SU-DHL-6 (cell line): Measurements from ENCODE around the gene VPS52.

ENCODE experiments used
- H2AFZ ChIP-seq: fragments of 200-600 bp; sonication (generic); 2 replicates; pipeline ENCODE4 v1.6.1; 2014; ENCODE audit warnings: low read depth, mild to moderate bottlenecking, moderate library complexity, mixed read lengths, antibody characterized with exemption, low read length; ENCODE audit not compliant: severe bottlenecking
- H3F3A ChIP-seq: fragments of 200-600 bp; shearing (Covaris generic); 2 replicates; pipeline ENCODE4 v1.6.0; 2016; ENCODE audit warnings: antibody characterized with exemption, mild to moderate bottlenecking; ENCODE audit not compliant: insufficient read depth
- H3K27ac ChIP-seq: fragments of 200-600 bp; sonication (generic); 2 replicates; pipeline ENCODE4 v1.5.1; 2016; ENCODE audit warnings: low read depth, mild to moderate bottlenecking, low read length, moderate library complexity, mixed read lengths
- H3K27me3 ChIP-seq: fragments of 200-600 bp; sonication (generic), shearing (Covaris generic); 2 replicates; pipeline ENCODE4 v1.6.0; 2014; ENCODE audit warnings: mild to moderate bottlenecking, low read length
- H3K36me3 ChIP-seq: fragments of 200-600 bp; sonication (generic); 2 replicates; pipeline ENCODE4 v1.6.1; 2014; ENCODE audit warnings: mild to moderate bottlenecking, low read length, mixed read lengths
- H3K4me2 ChIP-seq: fragments of 300-600, 200-600 bp; shearing (Covaris generic), sonication (generic); 2 replicates; pipeline ENCODE4 v1.6.0; 2014; ENCODE audit warnings: low read length, low read depth, mild to moderate bottlenecking; ENCODE audit not compliant: poor library complexity, severe bottlenecking
- H3K4me3 ChIP-seq: fragments of 200-600 bp; sonication (generic); 2 replicates; pipeline ENCODE4 v1.5.1; 2014; ENCODE audit warnings: antibody characterized with exemption, low read length, mild to moderate bottlenecking, mixed read lengths; ENCODE audit not compliant: insufficient read depth, poor library complexity, severe bottlenecking
- H3K79me2 ChIP-seq: fragments of 200-600 bp; sonication (generic); 2 replicates; pipeline ENCODE4 v1.6.1; 2014; ENCODE audit warnings: mild to moderate bottlenecking, low read length, moderate library complexity; ENCODE audit not compliant: insufficient read depth
- H3K9ac ChIP-seq: fragments of 200-600 bp; sonication (generic); 2 replicates; pipeline ENCODE4 v1.7.0; 2014; ENCODE audit warnings: mild to moderate bottlenecking, low read length
- H3K9me2 ChIP-seq: fragments of 200-600 bp; sonication (generic); replicated peaks from 2 replicates; pipeline ENCODE4 v1.6.1; 2014; ENCODE audit warnings: low read length; ENCODE audit not compliant: insufficient read depth
- H3K9me3 ChIP-seq: fragments of 200-600 bp; sonication (generic); 2 replicates; pipeline ENCODE4 v1.6.1; 2014; ENCODE audit warnings: low read length, mixed read lengths; ENCODE audit not compliant: insufficient read depth
- H4K20me1 ChIP-seq: fragments of 200-600 bp; sonication (generic); 2 replicates; pipeline ENCODE4 v1.6.1; 2014; ENCODE audit warnings: low read depth, mild to moderate bottlenecking, antibody characterized with exemption, low read length, moderate library complexity, mixed read lengths
- CTCF ChIP-seq: fragments of 200-600 bp; sonication (generic); IDR thresholded peaks from one replicate; pipeline ENCODE4 v1.5.1; 2017; ENCODE audit warnings: antibody characterized with exemption, mild to moderate bottlenecking, low read length, moderate library complexity; ENCODE audit not compliant: insufficient read depth, poor library complexity, severe bottlenecking
- EZH2phosphoT487 ChIP-seq: fragments of 200-600 bp; sonication (generic), shearing (Covaris generic); conservative IDR thresholded peaks from 2 replicates; pipeline ENCODE4 v1.6.1; 2018; ENCODE audit warnings: mild to moderate bottlenecking, antibody characterized with exemption, low read length, moderate library complexity, mixed read lengths

The VPS52 gene

DNA sequence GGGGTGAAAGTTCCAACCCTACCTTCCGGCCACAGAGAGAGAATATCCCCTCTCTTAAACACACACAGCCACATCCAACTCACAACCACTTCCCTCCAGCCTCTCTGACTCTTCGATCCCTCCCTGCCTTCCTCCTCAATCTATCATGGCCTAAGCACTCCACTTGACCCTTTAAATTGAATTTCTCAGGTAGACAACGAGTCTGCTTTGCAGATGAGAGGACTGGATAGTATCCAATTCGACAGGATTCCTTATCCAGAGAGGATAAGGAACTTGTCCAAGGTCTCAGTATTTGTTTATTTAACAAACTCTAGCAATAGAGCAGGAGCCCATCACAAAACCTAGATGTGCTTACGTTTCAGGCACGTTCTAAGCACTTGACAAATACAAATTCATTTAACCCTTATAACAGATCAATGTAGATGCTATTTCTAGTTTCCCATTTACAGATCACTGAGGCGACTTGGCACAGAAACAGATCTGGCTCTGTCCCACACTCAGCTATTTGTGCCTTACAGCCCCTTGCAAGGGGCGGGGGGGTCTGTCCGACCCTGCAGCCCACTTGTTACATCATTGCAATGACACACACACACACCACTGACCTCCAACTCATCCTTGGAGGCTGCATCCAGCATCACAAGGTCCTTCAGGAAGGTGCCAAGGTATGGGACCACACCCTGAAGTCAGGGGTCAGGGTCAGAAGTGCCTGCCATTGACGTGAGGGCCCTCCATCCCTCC, 22.6 kb upstream of the VPS52 start:
- no peaks in the 10 kb centered on the region for H3K9me2 ChIP-seq
- peaks cover 27% of the 10 kb centered on the region for H3K79me2 ChIP-seq
- H3K27me3 ChIP-seq = no peaks in the 10 kb centered on the region
- no peak overlapping the region for H2AFZ ChIP-seq
- no peaks in the 10 kb centered on the region for H3K36me3 ChIP-seq
- TF ChIP-seq CTCF = no peak
- TF ChIP-seq EZH2phosphoT487 = no peak
- H3K27ac ChIP-seq = no peak overlapping the region
- H3F3A ChIP-seq = peaks cover 23% of the 10 kb centered on the region
- H3K9ac ChIP-seq = no peak overlapping the region
- no peaks in the 10 kb centered on the region for H3K9me3 ChIP-seq
- no peak overlapping the region for H3K4me3 ChIP-seq
- no peaks in the 10 kb centered on the region for H4K20me1 ChIP-seq
- H3K4me2 ChIP-seq = no peak overlapping the region

DNA sequence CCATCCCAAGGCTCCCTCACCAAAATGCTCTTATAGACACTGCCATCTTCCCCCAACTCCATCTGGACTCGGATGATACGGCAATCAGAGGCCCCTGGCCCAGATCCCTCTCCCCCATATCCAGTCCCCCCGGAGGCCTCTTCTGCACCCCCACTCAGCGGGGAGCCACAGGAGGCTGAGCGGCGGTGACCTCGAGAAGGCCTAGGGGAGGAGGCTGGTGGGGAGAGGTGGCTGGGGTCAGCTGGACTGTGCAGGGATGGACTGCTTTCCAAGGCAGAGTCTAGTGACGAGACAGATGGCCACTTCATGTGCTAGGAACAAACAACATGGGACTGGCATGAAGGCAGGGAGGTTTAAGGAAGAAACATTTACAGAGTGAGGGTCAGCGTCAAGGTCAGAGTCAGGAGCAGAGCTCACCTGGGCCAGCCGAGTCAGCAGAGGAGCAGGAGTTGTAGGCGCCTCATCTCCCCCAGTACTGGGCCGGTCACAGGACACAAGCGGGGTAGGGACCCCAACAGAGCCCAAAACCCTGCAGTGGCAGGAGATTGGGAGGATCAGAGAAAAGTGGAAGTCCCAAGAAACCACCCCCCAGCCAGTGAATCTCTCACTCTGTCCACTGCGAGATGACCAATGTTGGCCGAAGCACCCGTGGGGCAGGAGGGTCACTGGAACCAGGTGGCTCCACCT, 21.5 kb upstream of the VPS52 start:
- Histone ChIP-seq H4K20me1 (no peaks in the 10 kb centered on the region), H3F3A (peaks cover 16% of the 10 kb centered on the region), H3K4me2 (no peak overlapping the region), H3K27ac (no peak overlapping the region), H3K4me3 (no peak overlapping the region), H3K9me2 (no peaks in the 10 kb centered on the region), H3K79me2 (peaks cover 32% of the 10 kb centered on the region), H3K36me3 (no peaks in the 10 kb centered on the region), H3K27me3 (no peaks in the 10 kb centered on the region), H3K9ac (no peak overlapping the region), H3K9me3 (no peaks in the 10 kb centered on the region), H2AFZ (no peak overlapping the region)
- no peak for TF ChIP-seq CTCF
- no peak for TF ChIP-seq EZH2phosphoT487

DNA sequence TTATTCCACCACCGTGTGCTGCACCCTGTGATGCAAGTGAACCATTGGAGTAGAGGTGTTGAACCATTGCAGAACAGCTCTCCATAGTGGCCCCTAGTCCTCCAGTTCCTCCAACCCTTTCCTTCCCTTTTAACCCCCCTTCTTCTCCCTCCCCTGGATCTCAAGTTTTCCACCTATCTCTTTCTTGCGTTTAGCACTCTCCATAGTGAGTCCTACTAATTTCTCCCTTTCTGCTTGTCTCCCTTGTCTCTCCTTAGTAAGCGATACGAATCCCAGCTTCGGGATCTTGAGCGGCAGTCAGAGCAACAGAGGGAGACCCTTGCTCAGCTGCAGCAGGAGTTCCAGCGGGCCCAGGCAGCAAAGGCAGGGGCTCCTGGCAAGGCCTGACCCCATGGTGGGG, 18.8 kb upstream of the VPS52 start:
- H3K4me3 ChIP-seq = peak overlapping the region; percentile 84
- peaks cover 46% of the 10 kb centered on the region for H3K79me2 ChIP-seq
- no peaks in the 10 kb centered on the region for H3K27me3 ChIP-seq
- H3K4me2 ChIP-seq = peak overlapping the region; percentile 94
- peak overlapping the region; percentile 80 for H3K9ac ChIP-seq
- TF ChIP-seq EZH2phosphoT487 = no peak
- TF ChIP-seq CTCF = no peak
- no peaks in the 10 kb centered on the region for H3K9me2 ChIP-seq
- H4K20me1 ChIP-seq = no peaks in the 10 kb centered on the region
- H3F3A ChIP-seq = peaks cover 14% of the 10 kb centered on the region
- no peak overlapping the region for H3K27ac ChIP-seq
- peaks cover 12% of the 10 kb centered on the region for H3K36me3 ChIP-seq
- no peak overlapping the region for H2AFZ ChIP-seq
- no peaks in the 10 kb centered on the region for H3K9me3 ChIP-seq
